Vagina (tissue), 2 donors: ENCODE results near the gene ANAPC1.

ENCODE experiments used
- CTCF ChIP-seq, 3 experiments: fragments of 450-650 bp in 2 of 3; fragments of 200-600 bp in 1 of 3; sonication (generic) in 1 of 3; IDR thresholded peaks; one replicate each; pipeline ENCODE4 v1.5.1; 2017 to 2019; ENCODE audit warnings: antibody characterized with exemption in 3 of 3, mild to moderate bottlenecking in 2 of 3, moderate library complexity in 2 of 3
- POLR2AphosphoS5 ChIP-seq, 2 donors: sonication (generic); formaldehyde crosslinking; IDR thresholded peaks; one replicate each; pipeline ENCODE4 v1.9.0; 2017; ENCODE audit warnings: antibody characterized with exemption in 2 of 2, mild to moderate bottlenecking in 2 of 2, low read depth in 1 of 2; ENCODE audit not compliant: insufficient read depth in 1 of 2

GRCh38 chr2:111927723-111928122 is 43.7 kb upstream of the ANAPC1 start:
- TF ChIP-seq POLR2AphosphoS5 (IDR thresholded peaks at IDR 0.05; ENCODE audit: insufficient read depth in 1 of 2, low read depth in 1 of 2) (no peak), CTCF (IDR thresholded peaks at IDR 0.05) (no peak)
